PC-9 (cell line): Measurements from ENCODE around the gene GCNT2. TPM values are rescaled to one million over a fixed set of nuclear protein-coding genes. Genes with fewer than 3 reads are reported as not detected.

Experiments
- BruUV-seq: library from RNA; stranded (reverse); fragments of 400-500 nt; replicated peaks from 2 replicates; lab custom pipeline; 2021; lab: Mats Ljungman, UMichigan
- CTCF ChIA-PET: fragments of 300-600 bp; sonication (Branson Sonifier 250); formaldehyde crosslinking; loops from one replicate; lab custom pipeline; 2022; ENCODE audit warnings: antibody characterized with exemption; lab: Charles Lee
- POLR2A ChIA-PET: fragments of 300-600 bp; sonication (Branson Sonifier 250); formaldehyde crosslinking; loops from one replicate; lab custom pipeline; 2022; ENCODE audit warnings: antibody characterized with exemption; ENCODE audit not compliant: unreplicated experiment; lab: Charles Lee
- DNase-seq, 2 experiments: peaks; one replicate each; pipeline versions ENCODE4 v3.0.0 to v3.0.0-alpha.2; 2015 to 2022; ENCODE audit warnings: mixed read lengths in 1 of 2
- H2AFZ ChIP-seq: fragments of 200-600 bp; sonication (generic); 2 replicates; pipeline ENCODE4 v1.8.1; 2017; ENCODE audit warnings: antibody characterized with exemption
- H3F3A ChIP-seq: fragments of 200-600 bp; sonication (generic); 2 replicates; pipeline ENCODE4 v1.8.1; 2017; ENCODE audit warnings: antibody characterized with exemption, mild to moderate bottlenecking, low read depth; ENCODE audit not compliant: insufficient read depth
- H3K27ac ChIP-seq: fragments of 200-600 bp; sonication (generic); 2 replicates; pipeline ENCODE4 v1.6.1; 2016; ENCODE audit warnings: mixed run types
- H3K27me3 ChIP-seq: fragments of 200-600 bp; sonication (generic); 2 replicates; pipeline ENCODE4 v1.6.1; 2016; ENCODE audit warnings: low read depth, mixed run types; ENCODE audit not compliant: insufficient read depth
- H3K36me3 ChIP-seq: fragments of 200-600 bp; sonication (generic); 2 replicates; pipeline ENCODE4 v1.6.1; 2016; ENCODE audit warnings: low read depth, mixed run types
- H3K4me1 ChIP-seq: fragments of 200-600 bp; sonication (generic); replicated peaks from 2 replicates; pipeline ENCODE4 v1.6.1; 2016; ENCODE audit warnings: mixed run types; ENCODE audit not compliant: insufficient read depth
- H3K4me2 ChIP-seq: fragments of 200-600 bp; sonication (generic); 2 replicates; pipeline ENCODE4 v1.6.1; 2017; ENCODE audit warnings: mixed run types
- H3K4me3 ChIP-seq: fragments of 200-600 bp; sonication (generic); 2 replicates; pipeline ENCODE4 v1.6.1; 2016; ENCODE audit warnings: mixed run types
- H3K79me2 ChIP-seq: fragments of 200-600 bp; sonication (generic); 2 replicates; pipeline ENCODE4 v1.6.1; 2017; ENCODE audit warnings: low read depth, mixed run types
- H3K9me2 ChIP-seq: fragments of 200-600 bp; sonication (generic); 2 replicates; pipeline ENCODE4 v1.8.1; 2017; ENCODE audit warnings: mild to moderate bottlenecking; ENCODE audit not compliant: insufficient read depth
- H3K9me3 ChIP-seq: fragments of 200-600 bp; sonication (generic); 2 replicates; pipeline ENCODE4 v1.8.1; 2016; ENCODE audit warnings: low read depth; ENCODE audit not compliant: insufficient read depth
- H4K20me1 ChIP-seq: fragments of 200-600 bp; sonication (generic); 2 replicates; pipeline ENCODE4 v1.8.1; 2017; ENCODE audit not compliant: insufficient read depth
- CTCF ChIP-seq: fragments of 200-600 bp; sonication (generic); conservative IDR thresholded peaks from 2 replicates; pipeline ENCODE4 v1.6.1; 2017; ENCODE audit warnings: mixed run types, antibody characterized with exemption, mild to moderate bottlenecking, moderate library complexity
- EZH2 ChIP-seq: fragments of 200-600 bp; sonication (generic); IDR thresholded peaks from 2 replicates; pipeline ENCODE4 v1.8.0; 2017; ENCODE audit warnings: antibody characterized with exemption, low read depth
- intact Hi-C: fragments of 100-400 bp; cut with micrococcal nuclease; formaldehyde crosslinking; loops from one replicate; pipeline ENCODE4 v1.10.0; 2022; ENCODE audit not compliant: unreplicated experiment
- total RNA-seq: library from RNA; stranded (reverse); gene quantifications from 2 replicates; pipeline ENCODE4 v1.2.3, GENCODE V29; 2021

The GCNT2 gene
- total RNA-seq, 1 experiment from 2014 or later, result 35.7 TPM

- Histone ChIP-seq H3K27me3 (no peaks in the 10 kb centered on the region), H3K9me2 (no peaks in the 10 kb centered on the region), H2AFZ (no peak overlapping the region), H3K4me1 (no peaks in the 10 kb centered on the region), H3K4me3 (no peak overlapping the region), H3K36me3 (no peaks in the 10 kb centered on the region), H3K79me2 (peaks cover 19% of the 10 kb centered on the region), H3K27ac (no peak overlapping the region), H4K20me1 (no peaks in the 10 kb centered on the region), H3K9me3 (no peaks in the 10 kb centered on the region), H3F3A (no peaks in the 10 kb centered on the region), H3K4me2 (no peak overlapping the region)
- DNase-seq, result no peak
- POLR2A ChIA-PET, result no interaction called here
- CTCF ChIA-PET, result no interaction called here
- TF ChIP-seq CTCF, result no peak
- no peak for TF ChIP-seq EZH2
- intact Hi-C loops, result no loop called here
- no TSS peak for BruUV-seq
These were observed 29.6 kb downstream of the GCNT2 start for GRCh38 chr6:10550764-10551163.

GRCh38 chr6:10552270-10552810, 31.2 kb downstream of the GCNT2 start:
- TF ChIP-seq EZH2, result no peak
- TF ChIP-seq CTCF, result no peak
- no peak overlapping the region for H3K4me3 ChIP-seq
- no peaks in the 10 kb centered on the region for H3K27me3 ChIP-seq
- intact Hi-C loops, result no loop called here
- 0 out of 2 replicates have a peak, but pooled peaks cover 3% of the 10 kb centered on the region for H3K36me3 ChIP-seq
- no peaks in the 10 kb centered on the region for H3F3A ChIP-seq
- ChIA-PET POLR2A (no interaction called here), CTCF (no interaction called here)
- peaks cover 19% of the 10 kb centered on the region for H3K79me2 ChIP-seq
- H3K9me3 ChIP-seq, result no peaks in the 10 kb centered on the region
- H3K27ac ChIP-seq, result no peak overlapping the region
- no peaks in the 10 kb centered on the region for H3K4me1 ChIP-seq
- no peaks in the 10 kb centered on the region for H4K20me1 ChIP-seq
- BruUV-seq, result no TSS peak
- no peak overlapping the region for H3K4me2 ChIP-seq
- no peaks in the 10 kb centered on the region for H3K9me2 ChIP-seq
- H2AFZ ChIP-seq, result no peak overlapping the region
- no peak for DNase-seq

GRCh38 chr6:10553871-10554270, 32.7 kb downstream of the GCNT2 start:
- TF ChIP-seq EZH2, result no peak
- no peak for TF ChIP-seq CTCF
- no peaks in the 10 kb centered on the region for H3K4me1 ChIP-seq
- no peak overlapping the region for H2AFZ ChIP-seq
- ChIA-PET POLR2A (no interaction called here), CTCF (no interaction called here)
- peaks cover 12% of the 10 kb centered on the region for H3K79me2 ChIP-seq
- H3K9me2 ChIP-seq, result no peaks in the 10 kb centered on the region
- DNase-seq, result no peak
- intact Hi-C loops, result no loop called here
- no peaks in the 10 kb centered on the region for H3K9me3 ChIP-seq
- no peak overlapping the region for H3K27ac ChIP-seq
- no peaks in the 10 kb centered on the region for H3K27me3 ChIP-seq
- no peaks in the 10 kb centered on the region for H3F3A ChIP-seq
- BruUV-seq, result no TSS peak
- H4K20me1 ChIP-seq, result no peaks in the 10 kb centered on the region
- H3K4me2 ChIP-seq, result no peak overlapping the region
- 0 out of 2 replicates have a peak, but pooled peaks cover 3% of the 10 kb centered on the region for H3K36me3 ChIP-seq
- H3K4me3 ChIP-seq, result no peak overlapping the region
